ENCODE measurements around the gene EVI5.

GRCh38 chr1:92567211-92567868 is 217.6 kb downstream of the EVI5 start:
- TF ChIP-seq, protein P1, sequence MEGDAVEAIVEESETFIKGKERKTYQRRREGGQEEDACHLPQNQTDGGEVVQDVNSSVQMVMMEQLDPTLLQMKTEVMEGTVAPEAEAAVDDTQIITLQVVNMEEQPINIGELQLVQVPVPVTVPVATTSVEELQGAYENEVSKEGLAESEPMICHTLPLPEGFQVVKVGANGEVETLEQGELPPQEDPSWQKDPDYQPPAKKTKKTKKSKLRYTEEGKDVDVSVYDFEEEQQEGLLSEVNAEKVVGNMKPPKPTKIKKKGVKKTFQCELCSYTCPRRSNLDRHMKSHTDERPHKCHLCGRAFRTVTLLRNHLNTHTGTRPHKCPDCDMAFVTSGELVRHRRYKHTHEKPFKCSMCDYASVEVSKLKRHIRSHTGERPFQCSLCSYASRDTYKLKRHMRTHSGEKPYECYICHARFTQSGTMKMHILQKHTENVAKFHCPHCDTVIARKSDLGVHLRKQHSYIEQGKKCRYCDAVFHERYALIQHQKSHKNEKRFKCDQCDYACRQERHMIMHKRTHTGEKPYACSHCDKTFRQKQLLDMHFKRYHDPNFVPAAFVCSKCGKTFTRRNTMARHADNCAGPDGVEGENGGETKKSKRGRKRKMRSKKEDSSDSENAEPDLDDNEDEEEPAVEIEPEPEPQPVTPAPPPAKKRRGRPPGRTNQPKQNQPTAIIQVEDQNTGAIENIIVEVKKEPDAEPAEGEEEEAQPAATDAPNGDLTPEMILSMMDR (IDR thresholded peaks at IDR 0.05): no peak
- no peak for TF ChIP-seq POLR2A (IDR thresholded peaks at IDR 0.05)

Measured in Peyer's patch (tissue), 4 donors.